ENCODE measurements around the gene HP.

DNA sequence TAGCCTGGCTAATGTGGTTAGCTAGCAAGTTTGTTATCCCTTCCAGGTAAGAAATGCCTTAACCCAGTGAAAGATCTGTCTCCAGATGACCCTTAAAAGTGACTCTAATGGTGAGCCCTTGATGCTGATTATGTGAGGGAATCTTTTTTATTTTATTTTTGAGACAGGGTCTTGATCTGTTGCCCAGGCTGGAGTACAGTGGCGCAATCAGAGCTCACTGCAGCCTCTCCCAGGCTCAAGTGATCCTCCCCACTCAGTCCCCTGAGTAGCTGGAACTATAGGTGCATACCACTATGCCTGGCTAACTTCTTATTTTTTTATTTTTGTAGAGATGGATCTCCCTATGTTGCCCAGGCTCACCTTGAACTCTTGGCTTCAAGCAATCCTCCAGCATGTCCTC lies 10.8 kb upstream of the HP start:
- no peak for TF ChIP-seq POLR2A (IDR thresholded peaks at IDR 0.05)
- TF ChIP-seq, protein P1, sequence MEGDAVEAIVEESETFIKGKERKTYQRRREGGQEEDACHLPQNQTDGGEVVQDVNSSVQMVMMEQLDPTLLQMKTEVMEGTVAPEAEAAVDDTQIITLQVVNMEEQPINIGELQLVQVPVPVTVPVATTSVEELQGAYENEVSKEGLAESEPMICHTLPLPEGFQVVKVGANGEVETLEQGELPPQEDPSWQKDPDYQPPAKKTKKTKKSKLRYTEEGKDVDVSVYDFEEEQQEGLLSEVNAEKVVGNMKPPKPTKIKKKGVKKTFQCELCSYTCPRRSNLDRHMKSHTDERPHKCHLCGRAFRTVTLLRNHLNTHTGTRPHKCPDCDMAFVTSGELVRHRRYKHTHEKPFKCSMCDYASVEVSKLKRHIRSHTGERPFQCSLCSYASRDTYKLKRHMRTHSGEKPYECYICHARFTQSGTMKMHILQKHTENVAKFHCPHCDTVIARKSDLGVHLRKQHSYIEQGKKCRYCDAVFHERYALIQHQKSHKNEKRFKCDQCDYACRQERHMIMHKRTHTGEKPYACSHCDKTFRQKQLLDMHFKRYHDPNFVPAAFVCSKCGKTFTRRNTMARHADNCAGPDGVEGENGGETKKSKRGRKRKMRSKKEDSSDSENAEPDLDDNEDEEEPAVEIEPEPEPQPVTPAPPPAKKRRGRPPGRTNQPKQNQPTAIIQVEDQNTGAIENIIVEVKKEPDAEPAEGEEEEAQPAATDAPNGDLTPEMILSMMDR (IDR thresholded peaks at IDR 0.05): no peak
